DND-41 (cell line): Measurements from ENCODE around the gene GOLGA2.
"Not testable (repeated sequence)": the region's sequence is repeated elsewhere in the genome, so short reads cannot be mapped to it uniquely, and the experiment has no call there.

Experiments used
- CTCF ChIP-seq: IDR thresholded peaks from 2 replicates; pipeline ENCODE4 v1.5.1; 2012; ENCODE audit warnings: borderline replicate concordance, low read length, moderate library complexity, mild to moderate bottlenecking; ENCODE audit not compliant: poor library complexity, severe bottlenecking; ENCODE audit errors: extremely low read depth
- EZH2 ChIP-seq: IDR thresholded peaks from 3 replicates; pipeline ENCODE4 v1.6.1; 2012; ENCODE audit warnings: borderline replicate concordance, low read depth, mild to moderate bottlenecking, moderate library complexity, low read length, inconsistent platforms; ENCODE audit not compliant: severe bottlenecking

DNA sequence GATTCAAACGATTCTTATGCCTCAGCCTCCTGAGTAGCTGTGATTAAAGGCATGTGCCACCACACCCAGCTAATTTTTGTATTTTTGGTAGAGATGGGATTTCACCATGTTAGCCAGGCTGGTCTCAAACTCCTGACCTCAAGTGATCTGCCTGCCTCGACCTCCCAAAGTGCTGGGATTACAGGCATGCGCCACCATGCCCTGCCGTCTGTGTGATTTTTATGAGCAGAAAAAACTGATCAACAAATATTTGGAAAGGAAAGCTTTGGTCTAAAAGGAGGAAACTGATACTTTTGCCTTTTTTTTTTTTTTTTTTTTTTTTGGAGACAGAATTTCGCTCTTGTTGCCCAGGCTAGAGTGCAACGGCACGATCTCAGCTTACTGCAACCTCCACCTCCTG, 44.9 kb downstream of the GOLGA2 start:
- not testable (repeated sequence) for TF ChIP-seq CTCF, EZH2
